ENCODE results near the gene GPR27. TPM values are rescaled to one million over a fixed set of nuclear protein-coding genes. Genes with fewer than 3 reads are reported as not detected.

GPR27 gene
- total RNA-seq, 1 experiment from 2014 or later, result 15.5 TPM

DNA sequence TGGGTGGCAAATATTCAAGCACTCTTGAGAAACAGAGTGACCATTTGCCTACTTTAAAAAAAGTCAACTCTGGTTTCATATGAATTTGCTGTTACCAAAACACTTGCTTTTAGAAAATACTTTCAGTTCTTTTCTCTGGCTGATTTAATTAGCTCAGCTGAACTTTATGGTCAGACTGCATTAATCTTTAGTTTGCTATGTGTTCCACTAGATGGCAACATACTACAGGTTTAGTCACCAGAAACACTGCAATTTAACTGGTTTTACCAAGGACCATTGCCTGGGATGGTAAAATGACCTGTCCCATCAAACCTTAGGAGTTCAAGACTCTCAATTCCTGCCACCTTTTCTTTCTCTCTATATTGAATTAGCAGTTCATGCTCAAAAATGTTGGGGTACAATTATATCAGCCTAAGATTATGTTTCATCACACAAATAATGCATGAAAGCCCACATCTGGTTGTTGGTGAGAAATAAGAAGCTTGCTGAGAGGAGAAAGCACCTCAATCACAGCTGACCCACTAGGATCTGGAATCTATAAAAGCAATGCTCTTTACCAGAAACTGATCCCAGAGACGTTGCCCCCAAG, 42.7 kb upstream of the GPR27 start:
- Histone ChIP-seq H2AK5ac (ENCODE audit: insufficient read length, low read length) (no peak overlapping the region), H3K23ac (ENCODE audit: insufficient read length, low read depth, low read length) (no peak overlapping the region), H2BK120ac (ENCODE audit: low read depth, low read length, poor library complexity, severe bottlenecking) (no peak overlapping the region), H4K5ac (ENCODE audit: insufficient read length, low read depth, low read length) (no peak overlapping the region), H3K4me1 (ENCODE audit: insufficient read depth, low read length) (no peaks in the 10 kb centered on the region), H3K18ac (ENCODE audit: insufficient read length, low read depth, low read length) (no peak overlapping the region), H2BK15ac (ENCODE audit: low read depth, low read length) (no peak overlapping the region), H3K79me2 (ENCODE audit: insufficient read depth, low read length) (no peaks in the 10 kb centered on the region), H2BK20ac (ENCODE audit: low read depth, low read length, poor library complexity, severe bottlenecking) (no peak overlapping the region), H3K9me3 (ENCODE audit: control insufficient read depth, low read depth, low read length) (no peaks in the 10 kb centered on the region), H3K14ac (ENCODE audit: insufficient read depth, low read length) (no peak overlapping the region), H4K91ac (ENCODE audit: insufficient read length, low read depth, low read length) (no peak overlapping the region), H2BK12ac (ENCODE audit: insufficient read length, low read depth, low read length) (no peak overlapping the region), H3K4ac (ENCODE audit: low read depth, low read length) (no peak overlapping the region), H2AFZ (ENCODE audit: low read length) (no peak overlapping the region), H3T11ph (ENCODE audit: low read length) (no peak overlapping the region), H3K9ac (ENCODE audit: extremely low read depth, insufficient read length, low read length) (no peak overlapping the region), H3K79me1 (ENCODE audit: insufficient read depth, low read depth, low read length, poor library complexity, severe bottlenecking) (no peaks in the 10 kb centered on the region), H2BK5ac (ENCODE audit: insufficient read length, low read length) (no peak overlapping the region), H3K4me2 (ENCODE audit: insufficient read depth, insufficient read length, low read length) (no peak overlapping the region), H4K8ac (replicated peaks; ENCODE audit: insufficient read length, low read depth, low read length) (no peak overlapping the region), H3K27ac (ENCODE audit: insufficient read length, low read depth, low read length) (no peak overlapping the region), H4K20me1 (ENCODE audit: control insufficient read depth, insufficient read depth, insufficient read length) (no peaks in the 10 kb centered on the region), H3K56ac (ENCODE audit: insufficient read length, low read depth, low read length) (no peak overlapping the region), H3K27me3 (ENCODE audit: insufficient read depth, low read length) (no peaks in the 10 kb centered on the region), H3K23me2 (ENCODE audit: insufficient read length, low read depth, low read length, poor library complexity, severe bottlenecking) (no peaks in the 10 kb centered on the region)
- TF ChIP-seq, protein P1, sequence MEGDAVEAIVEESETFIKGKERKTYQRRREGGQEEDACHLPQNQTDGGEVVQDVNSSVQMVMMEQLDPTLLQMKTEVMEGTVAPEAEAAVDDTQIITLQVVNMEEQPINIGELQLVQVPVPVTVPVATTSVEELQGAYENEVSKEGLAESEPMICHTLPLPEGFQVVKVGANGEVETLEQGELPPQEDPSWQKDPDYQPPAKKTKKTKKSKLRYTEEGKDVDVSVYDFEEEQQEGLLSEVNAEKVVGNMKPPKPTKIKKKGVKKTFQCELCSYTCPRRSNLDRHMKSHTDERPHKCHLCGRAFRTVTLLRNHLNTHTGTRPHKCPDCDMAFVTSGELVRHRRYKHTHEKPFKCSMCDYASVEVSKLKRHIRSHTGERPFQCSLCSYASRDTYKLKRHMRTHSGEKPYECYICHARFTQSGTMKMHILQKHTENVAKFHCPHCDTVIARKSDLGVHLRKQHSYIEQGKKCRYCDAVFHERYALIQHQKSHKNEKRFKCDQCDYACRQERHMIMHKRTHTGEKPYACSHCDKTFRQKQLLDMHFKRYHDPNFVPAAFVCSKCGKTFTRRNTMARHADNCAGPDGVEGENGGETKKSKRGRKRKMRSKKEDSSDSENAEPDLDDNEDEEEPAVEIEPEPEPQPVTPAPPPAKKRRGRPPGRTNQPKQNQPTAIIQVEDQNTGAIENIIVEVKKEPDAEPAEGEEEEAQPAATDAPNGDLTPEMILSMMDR (conservative IDR thresholded peaks at IDR 0.05), result peak; percentile 81
- H3K9me3 Mint-ChIP-seq, result no peaks in the 10 kb centered on the region
- no peaks in the 10 kb centered on the region; the same call in 1 of the 2 replicates for H3K27me3 Mint-ChIP-seq (ENCODE audit: low read depth)
- no CpG with 5 or more reads among the region's 1 CpG for WGBS (ENCODE audit: extremely low coverage, insufficient read length, low lambda C conversion rate)
- H3K36me3 Mint-ChIP-seq (ENCODE audit: insufficient read depth in 1 of 3, low read depth in 3 of 3), result no peaks in the 10 kb centered on the region
- no peak for DNase-seq
- H3K4me3 Mint-ChIP-seq, result no peak overlapping the region
- H3K4me1 Mint-ChIP-seq, result peaks cover 0 to 5% of the 10 kb centered on the region in 2 experiments; a peak in 1 of 4 replicates
- H3K27ac Mint-ChIP-seq, result no peak overlapping the region

All from H9 (cell line).